Activated CD8-positive, alpha-beta memory T cell treated with anti-CD3 and anti-CD28 coated beads for 36 hours (primary cell): ENCODE measurements around the gene MYL4. TPM values are rescaled to one million over a fixed set of nuclear protein-coding genes. Genes with fewer than 3 reads are reported as not detected.

Source experiments
- CTCF ChIA-PET: fragments of 350-600 bp; sonication (Branson Sonifier 250); formaldehyde crosslinking; loops from one replicate; lab custom pipeline; 2021; ENCODE audit warnings: antibody characterized with exemption; lab: Charles Lee
- POLR2A ChIA-PET: fragments of 350-600 bp; sonication (Branson Sonifier 250); formaldehyde crosslinking; loops from one replicate; lab custom pipeline; 2021; ENCODE audit warnings: antibody characterized with exemption; lab: Charles Lee
- total RNA-seq, 2 experiments: library from RNA; stranded (reverse); gene quantifications; one replicate each; pipeline ENCODE4 v1.2.3, GENCODE V29; 2021

MYL4 gene
- total RNA-seq, 2 experiments from 2014 or later, result not detected

GRCh38 chr17:47190243-47190642, 18.9 kb upstream of the MYL4 start:
- POLR2A ChIA-PET, result no interaction called here
- CTCF ChIA-PET, result interaction anchor here (0.6 to 2.1 kb wide), 2 partner anchors 9 to 14 kb away, joined by 5 to 9 read pairs; no protein-coding TSS in a partner anchor

DNA sequence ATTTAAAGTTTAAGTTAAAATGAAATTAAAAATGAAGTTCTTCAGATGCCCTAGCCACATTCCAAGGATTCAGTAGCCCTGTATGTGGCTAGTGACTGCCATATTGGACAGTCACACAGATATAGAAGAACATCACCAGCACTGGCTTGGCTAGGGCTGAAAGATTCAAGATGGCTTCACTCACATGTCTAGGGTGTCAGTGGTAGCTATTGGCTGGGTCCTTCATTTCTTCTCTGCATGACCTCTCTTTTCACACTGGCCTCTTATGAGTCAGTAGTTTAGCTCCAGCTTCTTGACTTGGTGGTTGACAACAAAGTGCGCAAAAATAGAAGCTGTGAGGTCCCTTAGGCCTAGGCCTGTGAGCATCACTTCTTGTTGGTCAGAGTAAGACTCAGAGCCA, 18.4 kb upstream of the MYL4 start:
- CTCF ChIA-PET, result interaction anchor here (0.6 to 2.1 kb wide), 2 partner anchors 8 to 13 kb away, joined by 5 to 9 read pairs; no protein-coding TSS in a partner anchor
- POLR2A ChIA-PET, result no interaction called here

DNA sequence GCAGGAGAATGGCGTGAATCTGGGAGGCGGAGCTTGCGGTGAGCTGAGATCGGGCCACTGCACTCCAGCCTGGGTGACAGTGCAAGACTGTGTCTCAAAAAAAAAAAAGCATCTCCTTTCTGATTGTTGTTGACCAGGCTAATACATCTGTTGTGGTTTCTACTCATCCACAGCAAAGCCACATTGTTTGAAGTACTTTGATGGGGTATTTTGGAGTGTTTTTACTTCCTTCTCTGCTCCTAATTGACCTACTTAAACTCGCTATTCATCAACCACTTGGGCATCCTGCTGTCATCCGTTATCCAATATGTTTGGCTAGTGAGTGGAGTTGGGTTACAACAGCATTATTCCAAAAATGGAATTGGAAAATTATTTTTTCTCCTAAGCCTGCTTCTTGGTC, 16.6 kb upstream of the MYL4 start:
- CTCF ChIA-PET, result no interaction called here
- POLR2A ChIA-PET, result no interaction called here

DNA sequence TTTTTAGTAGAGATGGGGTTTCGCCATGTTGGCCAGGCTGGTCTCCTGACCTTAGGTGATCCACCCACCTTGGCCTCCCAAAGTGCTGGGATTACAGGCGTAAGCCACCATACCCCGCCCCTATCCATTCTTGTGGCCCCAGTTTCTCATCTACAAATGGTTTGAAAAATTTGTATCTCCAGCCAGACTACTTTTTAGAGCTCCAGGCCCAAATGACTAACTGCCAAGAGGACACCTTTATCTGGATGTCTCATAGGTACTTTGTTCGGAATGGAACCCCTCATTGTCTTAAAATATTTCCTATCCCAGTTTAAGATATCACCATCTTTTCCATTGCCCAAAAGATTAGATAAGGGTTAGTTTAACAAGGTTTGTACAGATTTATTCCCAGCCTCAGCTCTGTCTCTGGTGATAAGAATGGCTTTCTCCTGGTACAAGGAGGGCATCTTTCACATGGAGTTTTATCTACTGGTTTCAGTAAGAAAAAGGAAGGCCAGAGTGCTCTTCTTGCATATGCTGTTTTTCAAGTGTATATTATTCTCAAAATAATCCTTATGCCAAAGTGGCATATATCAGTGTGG, 15.1 kb upstream of the MYL4 start:
- ChIA-PET CTCF (interaction anchor here (0.6 to 0.7 kb wide), 3 partner anchors 138 to 1236 kb away, joined by 3 to 5 read pairs (median 5); no protein-coding TSS in a partner anchor), POLR2A (no interaction called here)

- CTCF ChIA-PET, result interaction anchor here (0.7 to 1.1 kb wide), 2 partner anchors 8 to 13 kb away, joined by 3 read pairs; no protein-coding TSS in a partner anchor
- POLR2A ChIA-PET, result no interaction called here
These were observed 11.3 kb upstream of the MYL4 start for GRCh38 chr17:47197821-47198220.

DNA sequence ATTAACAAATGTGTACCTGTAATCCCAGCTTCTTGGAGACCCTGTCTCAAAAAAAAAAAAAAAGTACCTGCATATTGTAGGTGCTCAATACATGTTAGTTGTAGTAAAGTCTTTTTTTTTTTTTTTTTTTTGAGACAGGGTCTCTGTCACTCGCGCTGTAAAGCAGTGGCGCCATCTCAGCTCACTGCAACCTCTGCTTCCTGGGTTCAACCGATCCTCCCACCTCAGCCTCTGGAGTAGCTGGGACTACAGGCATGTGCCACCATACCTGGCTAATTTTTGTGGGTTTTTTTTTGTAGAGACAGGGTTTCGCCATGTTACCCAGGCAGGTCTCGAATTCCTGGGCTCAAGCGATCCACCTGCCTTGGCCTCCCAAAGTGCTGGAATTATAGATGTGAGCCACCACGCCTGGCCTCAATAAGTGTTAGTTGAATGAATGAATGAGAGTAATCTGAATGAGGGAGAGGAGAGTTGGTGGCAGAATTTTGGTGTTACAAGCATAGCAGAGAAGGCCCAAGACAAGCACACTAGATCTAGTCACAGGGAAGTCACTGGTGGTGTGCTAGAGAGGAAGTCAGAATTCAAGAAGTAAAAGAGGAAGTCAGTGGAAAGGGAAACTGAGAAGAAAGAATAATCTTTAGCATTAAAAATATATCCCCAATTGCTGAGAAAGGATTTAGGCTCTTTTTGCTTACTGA, 9.4 kb upstream of the MYL4 start:
- ChIA-PET POLR2A (interaction anchor here (0.6 kb wide), 1 partner anchor 60 kb away, joined by 3 read pairs; no protein-coding TSS in a partner anchor), CTCF (interaction anchor here (0.6 kb wide), 1 partner anchor 9 kb away, joined by 5 read pairs; no protein-coding TSS in a partner anchor)

GRCh38 chr17:47200325-47200664, 8.9 kb upstream of the MYL4 start:
- ChIA-PET CTCF (no interaction called here), POLR2A (no interaction called here)

GRCh38 chr17:47201166-47201565, 8.0 kb upstream of the MYL4 start:
- ChIA-PET POLR2A (no interaction called here), CTCF (interaction anchor here (0.5 kb wide), 1 partner anchor 28 kb away, joined by 3 read pairs; no protein-coding TSS in a partner anchor)

GRCh38 chr17:47203984-47204721, 5.0 kb upstream of the MYL4 start:
- POLR2A ChIA-PET, result interaction anchor here (1.4 kb wide), 1 partner anchor 16 kb away, joined by 4 read pairs; no protein-coding TSS in a partner anchor
- CTCF ChIA-PET, result interaction anchor here (0.6 to 1.8 kb wide), 3 partner anchors 14 to 1018 kb away, joined by 4 to 9 read pairs (median 5); partner anchors contain the start of gene CDC27

DNA sequence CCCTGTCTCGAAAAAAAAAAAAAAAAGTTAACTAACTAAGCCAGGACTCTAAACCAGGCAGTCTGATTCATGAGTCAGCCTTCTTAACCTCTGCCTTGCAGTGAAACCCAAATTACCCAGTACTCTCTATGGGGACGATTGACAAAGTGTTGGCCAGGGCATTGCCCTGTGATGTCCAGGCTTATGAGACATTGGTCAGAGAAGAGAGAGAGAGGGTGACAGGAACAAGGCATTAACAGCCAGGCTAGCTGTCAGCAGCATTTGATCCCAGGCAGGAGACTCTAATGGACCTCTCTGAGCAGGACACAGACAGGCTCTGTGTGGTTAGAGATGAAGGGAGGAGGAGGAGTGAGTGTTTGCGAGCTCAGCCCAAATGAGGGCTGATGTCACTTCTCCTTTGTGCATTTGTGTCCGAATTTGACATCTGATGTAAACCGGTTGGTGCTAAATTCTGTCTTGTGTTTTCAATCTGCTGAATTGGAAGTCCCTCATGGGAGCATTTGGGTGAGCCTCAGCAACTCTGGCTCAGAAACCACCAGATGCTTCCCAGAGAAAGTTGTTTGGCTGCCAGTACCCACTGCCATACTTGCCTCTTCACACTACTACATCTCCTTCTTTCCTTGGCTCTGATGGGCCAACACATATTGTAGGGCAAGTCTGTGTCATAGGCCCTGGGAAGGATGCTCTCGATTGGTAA, 4.3 kb upstream of the MYL4 start:
- CTCF ChIA-PET, result interaction anchor here (0.6 to 1.8 kb wide), 5 partner anchors 7 to 428 kb away, joined by 3 to 9 read pairs (median 3); partner anchors contain the start of gene CDC27
- POLR2A ChIA-PET, result interaction anchor here (1.4 kb wide), 1 partner anchor 15 kb away, joined by 4 read pairs; no protein-coding TSS in a partner anchor

DNA sequence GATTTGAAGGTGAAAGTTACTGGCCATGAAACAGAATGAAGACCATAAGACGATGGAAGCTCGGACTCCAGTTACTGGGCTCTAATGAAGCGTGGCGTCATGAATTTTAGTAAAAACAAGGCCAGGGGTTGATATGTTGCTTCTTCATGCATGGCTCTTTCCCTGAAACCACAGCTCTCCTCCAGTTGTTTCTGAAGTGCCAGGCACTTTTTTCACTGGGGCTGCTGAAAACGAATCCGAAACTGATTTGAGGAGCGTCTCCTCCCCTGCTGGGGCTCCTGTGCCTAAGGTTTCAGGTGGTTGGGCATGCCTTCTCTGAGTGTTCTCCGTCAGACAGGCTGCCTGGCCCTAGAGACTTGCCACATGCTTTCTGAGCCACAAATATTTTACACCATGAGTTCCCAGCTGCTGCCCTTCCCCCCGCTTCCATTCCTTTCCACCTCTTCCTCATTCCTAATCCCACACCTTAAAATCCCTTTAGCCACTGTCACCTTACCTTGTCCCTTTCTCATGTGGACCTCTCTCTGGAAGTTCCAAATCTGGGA, 3.7 kb upstream of the MYL4 start:
- ChIA-PET POLR2A (no interaction called here), CTCF (interaction anchor here (1.0 to 1.2 kb wide), 3 partner anchors 8 to 24 kb away, joined by 3 read pairs; no protein-coding TSS in a partner anchor)

- CTCF ChIA-PET, result interaction anchor here (1.2 to 1.5 kb wide), 3 partner anchors 13 to 108 kb away, joined by 3 to 6 read pairs (median 5); no protein-coding TSS in a partner anchor
- POLR2A ChIA-PET, result interaction anchor here (0.8 kb wide), 1 partner anchor 526 kb away, joined by 3 read pairs; the partner anchor contains the start of gene TBX21
These were observed 1.7 kb upstream of the MYL4 start for GRCh38 chr17:47207143-47208067.

- CTCF ChIA-PET, result interaction anchor here (0.6 to 0.9 kb wide), 2 partner anchors 20 to 142 kb away, joined by 3 to 5 read pairs; no protein-coding TSS in a partner anchor
- POLR2A ChIA-PET, result interaction anchor here (0.6 to 1.3 kb wide), 2 partner anchors 115 to 441 kb away, joined by 4 to 5 read pairs; partner anchors contain the start of gene EFCAB13
These were observed 351 bp downstream of the MYL4 start for GRCh38 chr17:47209499-47209898.

- CTCF ChIA-PET, result interaction anchor here (0.6 kb wide), 1 partner anchor 142 kb away, joined by 3 read pairs; no protein-coding TSS in a partner anchor
- POLR2A ChIA-PET, result interaction anchor here (0.6 kb wide), 1 partner anchor 441 kb away, joined by 4 read pairs; no protein-coding TSS in a partner anchor
These were observed 957 bp downstream of the MYL4 start for GRCh38 chr17:47210105-47210504.

- ChIA-PET POLR2A (no interaction called here), CTCF (interaction anchor here (0.9 kb wide), 1 partner anchor 13 kb away, joined by 3 read pairs; no protein-coding TSS in a partner anchor)
These were observed 1.6 kb downstream of the MYL4 start for GRCh38 chr17:47210779-47211178.

DNA sequence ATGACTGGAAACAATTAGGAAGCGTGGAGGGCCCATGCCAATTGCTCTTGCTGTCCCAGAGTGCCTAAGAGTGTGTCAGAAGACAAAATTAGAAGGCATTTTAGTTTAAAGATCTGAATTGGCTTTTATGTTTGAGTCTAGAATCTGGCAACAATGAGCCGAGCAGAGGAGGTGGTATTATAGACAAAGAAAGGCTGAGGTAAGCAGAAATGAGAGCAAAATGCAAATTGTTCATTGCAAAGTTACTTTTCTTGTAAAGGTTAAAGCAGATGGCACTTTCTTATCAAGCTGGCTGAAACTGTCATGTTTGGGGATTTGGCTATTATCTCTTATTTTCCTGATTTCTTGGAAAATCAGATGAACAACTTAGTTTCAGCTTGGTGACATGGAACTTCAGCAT, 3.3 kb downstream of the MYL4 start:
- CTCF ChIA-PET, result no interaction called here

DNA sequence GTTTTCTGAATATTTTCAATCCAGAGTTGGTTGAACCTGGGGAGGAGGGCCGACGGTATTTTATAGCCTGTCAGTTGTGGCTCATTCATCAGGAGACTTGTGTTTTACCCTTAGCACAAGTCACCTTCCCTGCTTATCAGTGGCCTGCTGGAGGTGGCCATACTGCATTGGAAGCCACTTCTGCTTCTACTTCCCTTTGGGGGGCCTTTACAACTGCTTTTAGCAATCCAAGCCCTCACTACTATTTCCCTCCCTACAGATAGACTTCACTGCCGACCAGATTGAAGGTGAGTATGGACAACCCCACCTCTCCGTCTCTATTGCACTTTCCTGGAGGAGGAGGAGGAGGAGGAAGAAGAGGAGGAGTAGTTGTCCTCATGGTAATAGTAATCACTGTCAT, 4.4 kb downstream of the MYL4 start:
- CTCF ChIA-PET, result no interaction called here
- POLR2A ChIA-PET, result no interaction called here

More for the DNA sequence above, 3.3 kb downstream of the MYL4 start:
- POLR2A ChIA-PET, result no interaction called here
